ENCODE measurements around the gene CMYA5.

GRCh38 chr5:79745255-79745654, 55.6 kb downstream of the CMYA5 start:
- no peak for TF ChIP-seq POLR2A (IDR thresholded peaks at IDR 0.05; ENCODE audit: low read length)
- TF ChIP-seq GATA1 (IDR thresholded peaks at IDR 0.05; ENCODE audit: low read depth, low read length) = no peak

Data from erythroblast (primary cell).